GM12872 (cell line): ENCODE results near the gene OR4D2.

Experiments
- TF ChIP-seq, protein P1 (sequence below): IDR thresholded peaks from 3 replicates; pipeline ENCODE4 v1.5.1; 2011; ENCODE audit warnings: low read depth, mild to moderate bottlenecking, low read length, moderate library complexity; ENCODE audit not compliant: insufficient read depth

The OR4D2 gene

DNA sequence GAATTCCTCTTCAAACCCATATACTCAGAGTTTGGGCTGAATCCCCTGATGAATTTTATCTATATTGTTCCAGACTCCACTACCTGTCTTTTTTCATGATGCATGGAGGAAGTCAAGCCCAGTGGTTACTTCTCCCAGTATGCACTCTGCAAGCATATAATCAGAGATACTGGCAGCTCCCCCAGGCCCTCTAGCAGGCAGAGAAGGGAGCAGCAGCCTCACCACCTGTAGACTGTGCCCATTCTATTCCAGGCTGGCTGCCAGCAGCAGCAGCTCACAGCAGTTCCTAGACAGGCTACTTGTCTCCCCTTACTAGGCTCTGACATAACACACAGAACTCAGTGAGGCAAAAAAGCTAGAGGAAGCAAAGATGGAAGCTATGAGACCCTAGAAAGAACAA, 48.9 kb downstream of the OR4D2 start:
- TF ChIP-seq, protein P1, sequence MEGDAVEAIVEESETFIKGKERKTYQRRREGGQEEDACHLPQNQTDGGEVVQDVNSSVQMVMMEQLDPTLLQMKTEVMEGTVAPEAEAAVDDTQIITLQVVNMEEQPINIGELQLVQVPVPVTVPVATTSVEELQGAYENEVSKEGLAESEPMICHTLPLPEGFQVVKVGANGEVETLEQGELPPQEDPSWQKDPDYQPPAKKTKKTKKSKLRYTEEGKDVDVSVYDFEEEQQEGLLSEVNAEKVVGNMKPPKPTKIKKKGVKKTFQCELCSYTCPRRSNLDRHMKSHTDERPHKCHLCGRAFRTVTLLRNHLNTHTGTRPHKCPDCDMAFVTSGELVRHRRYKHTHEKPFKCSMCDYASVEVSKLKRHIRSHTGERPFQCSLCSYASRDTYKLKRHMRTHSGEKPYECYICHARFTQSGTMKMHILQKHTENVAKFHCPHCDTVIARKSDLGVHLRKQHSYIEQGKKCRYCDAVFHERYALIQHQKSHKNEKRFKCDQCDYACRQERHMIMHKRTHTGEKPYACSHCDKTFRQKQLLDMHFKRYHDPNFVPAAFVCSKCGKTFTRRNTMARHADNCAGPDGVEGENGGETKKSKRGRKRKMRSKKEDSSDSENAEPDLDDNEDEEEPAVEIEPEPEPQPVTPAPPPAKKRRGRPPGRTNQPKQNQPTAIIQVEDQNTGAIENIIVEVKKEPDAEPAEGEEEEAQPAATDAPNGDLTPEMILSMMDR, result no peak

- TF ChIP-seq, protein P1, result no peak
Measured at GRCh38 chr17:58217766-58218165, 51.0 kb downstream of the OR4D2 start.

DNA sequence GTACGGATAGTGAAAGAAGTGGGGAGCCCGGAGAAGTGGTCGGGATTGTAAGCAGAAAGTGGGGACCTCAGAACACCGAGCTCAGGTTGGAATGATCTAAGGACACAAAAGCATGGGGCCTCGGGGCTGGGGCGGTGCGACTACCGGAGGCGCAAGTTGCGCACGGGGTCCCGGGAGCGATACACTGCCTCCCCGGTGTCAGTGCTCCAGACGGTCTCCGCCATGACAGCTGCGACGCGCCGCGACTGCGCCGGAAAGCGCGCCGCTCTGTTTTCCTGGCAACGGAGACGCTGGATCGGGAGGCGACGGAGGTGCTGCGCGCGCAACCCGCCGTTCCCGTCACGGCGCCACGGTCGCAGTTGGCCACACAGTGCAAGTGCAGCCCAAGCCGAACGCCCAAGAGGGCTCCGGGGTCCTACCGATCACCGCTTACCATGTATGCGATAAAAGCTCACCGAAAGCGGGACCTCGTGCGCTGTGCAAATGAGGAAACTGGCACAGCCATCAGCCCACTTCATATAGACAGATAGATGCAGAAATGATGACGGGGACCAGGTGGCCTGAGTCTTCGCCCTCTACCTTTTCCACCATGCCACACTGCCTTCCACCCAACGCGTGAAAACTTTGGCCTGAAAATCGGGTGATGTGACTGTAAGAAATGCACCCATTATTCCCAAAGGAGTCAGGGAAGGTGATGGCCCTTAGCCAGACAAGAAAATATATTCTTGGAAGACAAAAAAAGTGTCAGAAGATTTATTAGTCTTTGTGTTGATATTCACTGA, 52.4 kb downstream of the OR4D2 start, which contains the start of gene MKS1:
Gene MKS1, minus strand, starts transcription at position 249 of the 782 bp plus-strand sequence. Its CDS starts 25 bp downstream, at position 224.
- TF ChIP-seq, protein P1, result peak; percentile 84

- TF ChIP-seq, protein P1, result no peak
Measured at GRCh38 chr17:58219789-58220183, 53.0 kb downstream of the OR4D2 start.
